Measurements from ENCODE around the gene CLDND1.

GRCh38 chr3:98525494-98525893 lies 2.8 kb upstream of the CLDND1 start:
- TF ChIP-seq POLR2AphosphoS5 (IDR thresholded peaks at IDR 0.05; ENCODE audit: insufficient read depth in 1 of 2, low read depth in 1 of 2) (no peak), CTCF (IDR thresholded peaks at IDR 0.05) (no peak), POLR2A (IDR thresholded peaks at IDR 0.05) (no peak)
